ENCODE measurements around the gene OLFML2B.

The OLFML2B gene

GRCh38 chr1:162011337-162012012, 12.2 kb downstream of the OLFML2B start:
- Histone ChIP-seq H3K23ac (ENCODE audit: low read length) (no peak overlapping the region), H2AK5ac (ENCODE audit: low read length) (no peak overlapping the region), H2BK120ac (ENCODE audit: low read depth, low read length) (no peak overlapping the region), H3K79me1 (ENCODE audit: low read length) (no peaks in the 10 kb centered on the region), H3K4me1 (ENCODE audit: control insufficient read depth, low read depth, low read length) (no peaks in the 10 kb centered on the region), H2BK5ac (ENCODE audit: low read length) (no peak overlapping the region), H3K56ac (ENCODE audit: low read length) (no peak overlapping the region), H3K4me2 (ENCODE audit: low read length) (no peak overlapping the region), H4K5ac (ENCODE audit: low read length) (no peak overlapping the region), H3K4ac (ENCODE audit: low read depth, low read length) (no peak overlapping the region), H3K79me2 (ENCODE audit: control insufficient read depth, insufficient read depth, low read length) (no peaks in the 10 kb centered on the region), H3K4me3 (ENCODE audit: low read length) (no peak overlapping the region), H3K9ac (ENCODE audit: low read length) (no peak overlapping the region), H3K27ac (ENCODE audit: low read depth, low read length) (no peak overlapping the region), H3K36me3 (ENCODE audit: control insufficient read depth, insufficient read depth, low read length) (no peaks in the 10 kb centered on the region), H3K27me3 (ENCODE audit: insufficient read depth, low read length, poor library complexity) (no peaks in the 10 kb centered on the region), H3K18ac (ENCODE audit: low read length) (no peak overlapping the region), H4K8ac (ENCODE audit: low read depth, low read length) (no peak overlapping the region), H2BK15ac (replicated peaks; ENCODE audit: low read depth) (no peak overlapping the region)
- no CpG with 5 or more reads among the region's 9 CpGs for WGBS (ENCODE audit: extremely low coverage, insufficient coverage, low lambda C conversion rate)
- no peak for DNase-seq

GRCh38 chr1:162010175-162010506, 13.5 kb downstream of the OLFML2B start:
- no peaks in the 10 kb centered on the region for H3K36me3 ChIP-seq (ENCODE audit: control insufficient read depth, insufficient read depth, low read length)
- no peak overlapping the region for H2AK5ac ChIP-seq (ENCODE audit: low read length)
- no peaks in the 10 kb centered on the region for H3K4me1 ChIP-seq (ENCODE audit: control insufficient read depth, low read depth, low read length)
- no peak overlapping the region for H2BK15ac ChIP-seq (replicated peaks; ENCODE audit: low read depth)
- H4K5ac ChIP-seq (ENCODE audit: low read length), result no peak overlapping the region
- H3K79me1 ChIP-seq (ENCODE audit: low read length), result no peaks in the 10 kb centered on the region
- H3K23ac ChIP-seq (ENCODE audit: low read length), result no peak overlapping the region
- H4K8ac ChIP-seq (ENCODE audit: low read depth, low read length), result no peak overlapping the region
- H3K18ac ChIP-seq (ENCODE audit: low read length), result no peak overlapping the region
- no peaks in the 10 kb centered on the region for H3K27me3 ChIP-seq (ENCODE audit: insufficient read depth, low read length, poor library complexity)
- H3K4me2 ChIP-seq (ENCODE audit: low read length), result no peak overlapping the region
- H2BK120ac ChIP-seq (ENCODE audit: low read depth, low read length), result no peak overlapping the region
- H3K4ac ChIP-seq (ENCODE audit: low read depth, low read length), result no peak overlapping the region
- no peak overlapping the region for H3K4me3 ChIP-seq (ENCODE audit: low read length)
- H2BK5ac ChIP-seq (ENCODE audit: low read length), result no peak overlapping the region
- H3K9ac ChIP-seq (ENCODE audit: low read length), result no peak overlapping the region
- DNase-seq, result no peak
- no peak overlapping the region for H3K56ac ChIP-seq (ENCODE audit: low read length)
- no CpG with 5 or more reads among the region's 3 CpGs for WGBS (ENCODE audit: extremely low coverage, insufficient coverage, low lambda C conversion rate)
- H3K79me2 ChIP-seq (ENCODE audit: control insufficient read depth, insufficient read depth, low read length), result no peaks in the 10 kb centered on the region
- no peak overlapping the region for H3K27ac ChIP-seq (ENCODE audit: low read depth, low read length)

- WGBS (ENCODE audit: extremely low coverage, insufficient coverage, low lambda C conversion rate), result no CpG with 5 or more reads among the region's 9 CpGs
Measured at GRCh38 chr1:162009501-162010174, 14.0 kb downstream of the OLFML2B start.

GRCh38 chr1:162008799-162009198, 14.9 kb downstream of the OLFML2B start:
- Histone ChIP-seq H3K27me3 (ENCODE audit: insufficient read depth, low read length, poor library complexity) (no peaks in the 10 kb centered on the region), H3K4ac (ENCODE audit: low read depth, low read length) (no peak overlapping the region), H3K36me3 (ENCODE audit: control insufficient read depth, insufficient read depth, low read length) (no peaks in the 10 kb centered on the region), H3K79me1 (ENCODE audit: low read length) (no peaks in the 10 kb centered on the region), H3K27ac (ENCODE audit: low read depth, low read length) (no peak overlapping the region), H3K79me2 (ENCODE audit: control insufficient read depth, insufficient read depth, low read length) (no peaks in the 10 kb centered on the region), H3K23ac (ENCODE audit: low read length) (no peak overlapping the region), H2BK5ac (ENCODE audit: low read length) (no peak overlapping the region), H3K4me1 (ENCODE audit: control insufficient read depth, low read depth, low read length) (no peaks in the 10 kb centered on the region), H3K9ac (ENCODE audit: low read length) (no peak overlapping the region), H2BK120ac (ENCODE audit: low read depth, low read length) (no peak overlapping the region), H3K4me3 (ENCODE audit: low read length) (no peak overlapping the region), H3K56ac (ENCODE audit: low read length) (no peak overlapping the region), H2AK5ac (ENCODE audit: low read length) (no peak overlapping the region), H4K8ac (ENCODE audit: low read depth, low read length) (no peak overlapping the region), H3K18ac (ENCODE audit: low read length) (no peak overlapping the region), H3K4me2 (ENCODE audit: low read length) (no peak overlapping the region), H2BK15ac (replicated peaks; ENCODE audit: low read depth) (no peak overlapping the region), H4K5ac (ENCODE audit: low read length) (no peak overlapping the region)
- no CpG with 5 or more reads among the region's 5 CpGs for WGBS (ENCODE audit: extremely low coverage, insufficient coverage, low lambda C conversion rate)
- DNase-seq, result no peak

More at GRCh38 chr1:162009501-162010174, 14.0 kb downstream of the OLFML2B start:
- Histone ChIP-seq H3K4me1 (ENCODE audit: control insufficient read depth, low read depth, low read length) (no peaks in the 10 kb centered on the region), H3K79me2 (ENCODE audit: control insufficient read depth, insufficient read depth, low read length) (no peaks in the 10 kb centered on the region), H3K4me3 (ENCODE audit: low read length) (no peak overlapping the region), H2BK5ac (ENCODE audit: low read length) (no peak overlapping the region), H3K18ac (ENCODE audit: low read length) (no peak overlapping the region), H3K27me3 (ENCODE audit: insufficient read depth, low read length, poor library complexity) (no peaks in the 10 kb centered on the region), H3K4me2 (ENCODE audit: low read length) (no peak overlapping the region), H3K4ac (ENCODE audit: low read depth, low read length) (no peak overlapping the region), H3K27ac (ENCODE audit: low read depth, low read length) (no peak overlapping the region), H4K8ac (ENCODE audit: low read depth, low read length) (no peak overlapping the region), H3K79me1 (ENCODE audit: low read length) (no peaks in the 10 kb centered on the region), H3K9ac (ENCODE audit: low read length) (no peak overlapping the region), H4K5ac (ENCODE audit: low read length) (no peak overlapping the region), H2BK15ac (replicated peaks; ENCODE audit: low read depth) (no peak overlapping the region), H3K36me3 (ENCODE audit: control insufficient read depth, insufficient read depth, low read length) (no peaks in the 10 kb centered on the region), H3K23ac (ENCODE audit: low read length) (no peak overlapping the region), H3K56ac (ENCODE audit: low read length) (no peak overlapping the region), H2BK120ac (ENCODE audit: low read depth, low read length) (no peak overlapping the region), H2AK5ac (ENCODE audit: low read length) (no peak overlapping the region)
- DNase-seq, result no peak

GRCh38 chr1:162007466-162007865, 16.2 kb downstream of the OLFML2B start:
- WGBS (ENCODE audit: extremely low coverage, insufficient coverage, low lambda C conversion rate), result no CpG with 5 or more reads among the region's 3 CpGs
- no peak overlapping the region for H3K9ac ChIP-seq (ENCODE audit: low read length)
- DNase-seq, result no peak
- H2AK5ac ChIP-seq (ENCODE audit: low read length), result no peak overlapping the region
- H3K23ac ChIP-seq (ENCODE audit: low read length), result no peak overlapping the region
- H2BK120ac ChIP-seq (ENCODE audit: low read depth, low read length), result no peak overlapping the region
- H3K4me1 ChIP-seq (ENCODE audit: control insufficient read depth, low read depth, low read length), result no peaks in the 10 kb centered on the region
- no peaks in the 10 kb centered on the region for H3K27me3 ChIP-seq (ENCODE audit: insufficient read depth, low read length, poor library complexity)
- H4K8ac ChIP-seq (ENCODE audit: low read depth, low read length), result no peak overlapping the region
- H3K18ac ChIP-seq (ENCODE audit: low read length), result no peak overlapping the region
- H3K79me1 ChIP-seq (ENCODE audit: low read length), result no peaks in the 10 kb centered on the region
- H2BK5ac ChIP-seq (ENCODE audit: low read length), result no peak overlapping the region
- H3K56ac ChIP-seq (ENCODE audit: low read length), result no peak overlapping the region
- H3K4me3 ChIP-seq (ENCODE audit: low read length), result no peak overlapping the region
- H3K4me2 ChIP-seq (ENCODE audit: low read length), result no peak overlapping the region
- H3K27ac ChIP-seq (ENCODE audit: low read depth, low read length), result no peak overlapping the region
- H3K79me2 ChIP-seq (ENCODE audit: control insufficient read depth, insufficient read depth, low read length), result no peaks in the 10 kb centered on the region
- no peak overlapping the region for H4K5ac ChIP-seq (ENCODE audit: low read length)
- no peak overlapping the region for H2BK15ac ChIP-seq (replicated peaks; ENCODE audit: low read depth)
- H3K4ac ChIP-seq (ENCODE audit: low read depth, low read length), result no peak overlapping the region
- H3K36me3 ChIP-seq (ENCODE audit: control insufficient read depth, insufficient read depth, low read length), result no peaks in the 10 kb centered on the region

GRCh38 chr1:162006081-162006480, 17.6 kb downstream of the OLFML2B start:
- H2BK15ac ChIP-seq (replicated peaks; ENCODE audit: low read depth), result no peak overlapping the region
- DNase-seq, result no peak
- no peak overlapping the region for H3K56ac ChIP-seq (ENCODE audit: low read length)
- no peak overlapping the region for H2AK5ac ChIP-seq (ENCODE audit: low read length)
- H4K8ac ChIP-seq (ENCODE audit: low read depth, low read length), result no peak overlapping the region
- H3K4me1 ChIP-seq (ENCODE audit: control insufficient read depth, low read depth, low read length), result no peaks in the 10 kb centered on the region
- no peak overlapping the region for H3K4me2 ChIP-seq (ENCODE audit: low read length)
- H2BK120ac ChIP-seq (ENCODE audit: low read depth, low read length), result no peak overlapping the region
- no peak overlapping the region for H3K23ac ChIP-seq (ENCODE audit: low read length)
- H3K79me2 ChIP-seq (ENCODE audit: control insufficient read depth, insufficient read depth, low read length), result no peaks in the 10 kb centered on the region
- no peak overlapping the region for H3K4ac ChIP-seq (ENCODE audit: low read depth, low read length)
- no peak overlapping the region for H3K4me3 ChIP-seq (ENCODE audit: low read length)
- no peak overlapping the region for H2BK5ac ChIP-seq (ENCODE audit: low read length)
- H3K9ac ChIP-seq (ENCODE audit: low read length), result no peak overlapping the region
- H3K18ac ChIP-seq (ENCODE audit: low read length), result no peak overlapping the region
- H3K36me3 ChIP-seq (ENCODE audit: control insufficient read depth, insufficient read depth, low read length), result no peaks in the 10 kb centered on the region
- no peaks in the 10 kb centered on the region for H3K27me3 ChIP-seq (ENCODE audit: insufficient read depth, low read length, poor library complexity)
- WGBS (ENCODE audit: extremely low coverage, insufficient coverage, low lambda C conversion rate), result no CpG with 5 or more reads among the region's 6 CpGs
- no peak overlapping the region for H3K27ac ChIP-seq (ENCODE audit: low read depth, low read length)
- no peaks in the 10 kb centered on the region for H3K79me1 ChIP-seq (ENCODE audit: low read length)
- no peak overlapping the region for H4K5ac ChIP-seq (ENCODE audit: low read length)

All from mesendoderm (in vitro differentiated cells).